NCI-H2171 treated with DMSO at 0.1 percent for 48 hours (cell line): ENCODE measurements around the gene CACNA2D3.

Experiments used
- DNase-seq: peaks from one replicate; lab custom pipeline; 2025; lab: John Stamatoyannopoulos, UW

The CACNA2D3 gene

DNA sequence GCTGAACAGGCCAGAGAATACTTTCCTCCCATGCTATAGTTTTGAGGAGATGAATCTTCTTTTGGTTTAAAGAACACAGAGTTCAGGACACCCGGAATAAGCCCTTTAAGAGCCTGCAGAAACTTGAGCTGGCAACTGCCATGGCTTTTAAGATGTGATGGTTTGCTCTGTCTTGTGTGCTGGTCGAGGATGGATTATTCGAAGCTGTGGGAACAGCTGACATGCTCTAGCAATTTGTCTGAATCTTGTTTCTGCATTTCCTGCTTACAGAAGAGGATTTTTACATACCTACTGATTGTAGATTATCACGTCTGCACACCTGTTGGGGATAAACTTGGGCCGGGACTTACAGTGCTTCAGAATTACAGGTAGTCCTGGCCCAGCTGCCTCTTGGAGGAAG is 408.6 kb downstream of the CACNA2D3 start:
- DNase-seq: no peak

GRCh38 chr3:54531741-54532140 is 409.4 kb downstream of the CACNA2D3 start:
- DNase-seq: no peak

- no peak for DNase-seq
These were observed 411.5 kb downstream of the CACNA2D3 start for GRCh38 chr3:54533856-54534255.

DNA sequence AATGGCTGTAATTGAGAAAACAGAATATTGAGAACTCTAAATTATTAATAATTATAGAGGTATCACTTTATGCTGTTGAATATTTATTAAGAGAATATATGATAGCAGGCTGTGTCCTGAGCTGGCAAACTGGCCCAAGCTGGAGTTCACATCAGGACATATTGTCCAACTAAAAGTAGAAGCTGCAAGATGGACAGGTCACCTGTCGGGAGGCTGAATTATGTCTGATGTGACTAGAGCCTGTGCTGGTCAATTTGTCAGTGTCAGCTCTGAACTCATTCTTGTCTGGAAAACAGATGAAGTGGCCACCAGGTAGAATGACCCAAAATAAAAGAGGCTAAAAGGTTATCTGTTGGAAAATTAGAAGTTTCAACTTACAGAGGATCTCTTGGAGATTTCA is 413.3 kb downstream of the CACNA2D3 start:
- DNase-seq: no peak

GRCh38 chr3:54536450-54536849 is 414.1 kb downstream of the CACNA2D3 start:
- no peak for DNase-seq

GRCh38 chr3:54537506-54537905 is 415.2 kb downstream of the CACNA2D3 start:
- DNase-seq: no peak

DNA sequence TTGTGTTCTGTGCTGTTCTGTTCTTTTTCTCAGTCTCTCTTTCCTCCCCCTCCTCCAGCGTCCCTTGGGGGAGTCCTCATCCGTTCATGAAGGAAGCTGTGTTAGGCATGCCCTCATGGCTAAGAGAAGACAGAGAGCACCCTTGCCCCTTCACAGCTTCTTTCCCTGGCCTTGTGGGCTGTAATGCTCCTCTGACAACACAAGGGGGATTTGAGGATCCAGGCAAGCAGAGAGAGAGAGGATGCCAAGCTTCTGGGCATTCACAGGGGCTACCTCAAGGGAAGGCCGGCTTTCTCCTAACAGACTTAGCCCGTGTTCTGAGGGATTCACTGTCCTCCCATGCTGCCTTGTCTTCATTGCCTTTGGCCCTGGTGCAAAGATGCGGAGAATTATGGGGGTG is 416.0 kb downstream of the CACNA2D3 start:
- no peak for DNase-seq

- DNase-seq: no peak
These were observed 419.0 kb downstream of the CACNA2D3 start for GRCh38 chr3:54541369-54541768.

DNA sequence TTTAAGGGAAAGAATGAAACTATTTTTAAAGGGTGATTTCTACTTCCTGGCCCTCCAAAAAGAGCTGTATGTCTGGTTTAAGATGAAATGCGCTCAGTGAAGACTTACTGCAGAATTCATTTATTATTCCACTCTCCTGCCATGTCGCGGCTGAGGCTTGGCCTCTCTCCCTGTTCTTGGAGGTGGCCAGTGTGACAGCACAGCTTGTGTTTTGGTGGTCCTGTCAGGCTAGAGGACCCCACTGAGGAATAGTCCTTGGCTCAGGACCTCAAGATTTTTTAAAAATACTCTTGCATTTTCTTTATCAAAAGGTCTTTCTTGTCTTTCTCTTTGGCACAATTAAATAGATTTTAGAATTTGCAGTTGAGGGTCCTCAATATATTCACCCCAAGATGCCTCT is 421.1 kb downstream of the CACNA2D3 start:
- no peak for DNase-seq

DNA sequence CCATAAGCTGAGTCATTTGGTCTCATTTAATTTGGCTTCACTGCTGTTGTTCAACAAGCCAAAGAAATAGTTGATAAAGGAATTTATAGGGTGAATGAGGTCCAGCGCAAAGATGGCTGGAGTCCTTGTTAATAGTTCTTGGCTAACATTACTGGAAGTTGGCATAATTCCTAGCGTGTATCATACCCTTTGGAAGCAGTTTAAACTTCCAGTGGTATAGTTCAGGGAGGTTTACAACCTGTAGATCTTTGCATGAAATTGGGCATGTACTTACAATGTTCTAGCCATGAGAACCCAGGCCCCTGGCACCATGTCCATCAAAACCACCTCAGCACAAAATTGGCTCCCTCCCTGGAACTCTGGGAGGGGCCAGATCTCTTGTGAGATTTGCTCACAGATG is 424.7 kb downstream of the CACNA2D3 start:
- DNase-seq: no peak

- DNase-seq: no peak
These were observed 425.5 kb downstream of the CACNA2D3 start for GRCh38 chr3:54547846-54548245.

GRCh38 chr3:54549607-54550220 is 427.4 kb downstream of the CACNA2D3 start:
- DNase-seq: no peak

- DNase-seq: no peak
These were observed 428.0 kb downstream of the CACNA2D3 start for GRCh38 chr3:54550221-54550977.

- DNase-seq: no peak
These were observed 434.3 kb downstream of the CACNA2D3 start for GRCh38 chr3:54556630-54557029.

GRCh38 chr3:54557538-54558428 is 435.4 kb downstream of the CACNA2D3 start:
- DNase-seq: no peak

DNA sequence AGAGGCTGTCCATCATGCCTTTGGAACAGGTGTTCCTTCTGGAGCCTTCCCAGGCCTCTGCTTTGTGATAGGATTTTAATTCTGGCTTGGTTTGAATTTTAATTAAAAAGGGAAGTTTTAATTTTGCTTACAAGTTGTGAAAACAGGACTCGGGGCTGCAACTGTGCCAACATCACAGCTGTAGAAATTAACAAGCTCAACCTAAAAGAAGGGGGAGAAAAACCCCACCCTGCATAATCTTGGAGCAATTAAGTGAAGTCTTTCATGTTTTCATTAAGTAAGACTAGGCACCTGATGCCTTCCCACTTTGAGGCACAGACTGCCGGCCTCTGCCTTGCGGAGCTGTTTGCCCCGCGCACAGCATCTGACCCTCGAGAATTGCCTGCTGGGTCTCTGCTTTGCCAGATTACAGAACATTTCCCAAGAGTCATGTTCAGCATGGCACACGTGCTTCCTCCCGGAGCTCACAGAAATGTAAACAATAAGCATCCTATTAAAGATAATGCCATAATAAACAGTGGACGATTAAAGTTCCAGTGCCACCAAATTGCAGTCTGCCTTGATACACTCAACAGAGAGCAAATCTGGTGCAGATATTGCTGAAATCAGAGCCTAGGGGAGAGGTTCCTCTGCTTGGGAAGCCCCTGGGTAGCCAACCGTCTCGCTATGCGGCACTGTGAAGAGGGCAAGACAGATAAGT is 441.3 kb downstream of the CACNA2D3 start:
- DNase-seq: no peak

GRCh38 chr3:54564374-54564925 is 442.1 kb downstream of the CACNA2D3 start:
- no peak for DNase-seq

- DNase-seq: no peak
These were observed 443.6 kb downstream of the CACNA2D3 start for GRCh38 chr3:54565956-54566355.

GRCh38 chr3:54567949-54568348 is 445.6 kb downstream of the CACNA2D3 start:
- DNase-seq: no peak

DNA sequence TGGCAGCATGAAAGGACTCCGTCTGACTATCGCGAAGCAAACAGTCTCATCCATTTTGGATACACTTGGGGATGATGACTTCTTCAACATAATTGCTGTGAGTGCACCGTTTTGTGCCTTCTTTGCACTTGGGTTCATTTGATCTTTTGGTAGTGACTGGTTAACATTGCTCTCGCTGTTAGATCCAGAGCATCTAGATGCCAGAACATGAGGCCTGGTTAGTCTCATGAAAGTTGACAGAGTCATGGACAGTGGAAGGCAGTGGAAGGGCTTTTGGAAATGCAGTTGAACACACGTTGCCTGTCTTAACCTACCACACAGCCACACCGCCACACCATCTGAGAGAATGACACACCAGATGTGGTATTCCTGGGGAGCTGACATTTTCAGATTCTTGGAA is 447.7 kb downstream of the CACNA2D3 start:
- no peak for DNase-seq

DNA sequence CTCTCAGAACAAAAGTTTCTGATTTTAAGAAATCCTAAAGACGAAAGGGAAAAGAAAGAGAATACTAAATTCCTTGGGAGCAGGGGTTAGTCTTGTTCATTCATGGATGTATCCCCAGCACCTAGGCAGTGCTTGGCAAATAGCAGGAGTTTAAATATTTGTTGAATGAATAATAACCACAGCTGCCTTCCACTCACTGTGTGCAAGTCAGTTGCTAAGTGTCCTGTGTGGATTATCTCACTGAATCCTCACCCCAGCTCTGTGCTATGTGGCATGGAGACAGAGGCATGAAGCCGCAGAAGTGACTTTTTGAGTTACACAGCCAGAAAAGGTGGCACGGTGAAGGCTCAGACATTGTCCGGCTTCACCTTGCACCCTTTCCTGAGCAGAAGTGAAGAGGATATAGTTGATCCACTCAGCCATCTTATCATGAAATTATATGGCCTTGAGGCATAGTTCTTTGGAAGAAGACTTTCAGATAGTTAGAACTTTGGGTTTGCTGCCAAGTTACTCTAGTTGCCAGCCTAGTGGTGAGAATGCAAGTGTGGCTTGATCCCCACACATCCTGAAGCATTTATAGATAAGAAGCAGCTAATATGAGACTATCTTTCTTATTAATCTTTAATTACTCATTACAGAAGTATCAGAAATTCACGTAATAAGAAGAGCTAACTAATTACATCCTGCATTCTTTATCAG is 450.0 kb downstream of the CACNA2D3 start:
- DNase-seq: no peak
